H1 (cell line): ENCODE measurements around the gene UBE3B. TPM values are rescaled to one million over a fixed set of nuclear protein-coding genes. Genes with fewer than 3 reads are reported as not detected.

Source experiments
- CTCF ChIA-PET: fragments of 300-600 bp; sonication (Branson Sonifier 250); formaldehyde crosslinking; loops from one replicate; lab custom pipeline; 2021; ENCODE audit not compliant: partially characterized antibody; lab: Charles Lee
- POLR2A ChIA-PET: fragments of 300-600 bp; sonication (Branson Sonifier 250); formaldehyde crosslinking; loops from one replicate; lab custom pipeline; 2021; ENCODE audit warnings: inconsistent platforms; ENCODE audit not compliant: partially characterized antibody; lab: Charles Lee
- DNase-seq, 2 experiments: peaks; one replicate each; pipeline versions ENCODE4 v3.0.0 to v3.0.0-alpha.2; 2010 to 2022; ENCODE audit warnings: low spot score in 2 of 2, low read depth in 1 of 2, mixed read lengths in 1 of 2
- FAIRE-seq: peaks from 2 replicates; lab custom pipeline; 2011; peaks lifted over from hg19 to GRCh38; lab: Jason Lieb, UNC
- H2AFZ ChIP-seq: 2 replicates; pipeline ENCODE4 v1.8.1; 2012; ENCODE audit warnings: low read length, inconsistent platforms
- H2AK5ac ChIP-seq: 2 replicates; pipeline ENCODE4 v1.6.1; 2013; ENCODE audit warnings: low read depth, low read length
- H2BK120ac ChIP-seq: replicated peaks from 2 replicates; pipeline ENCODE3; 2013; ENCODE audit warnings: low read depth, low read length, inconsistent platforms
- H2BK12ac ChIP-seq: 2 replicates; pipeline ENCODE4 v1.6.1; 2013; ENCODE audit warnings: low read depth, low read length
- H2BK15ac ChIP-seq: 2 replicates; pipeline ENCODE4 v1.6.1; 2013; ENCODE audit warnings: low read length
- H2BK20ac ChIP-seq: 2 replicates; pipeline ENCODE4 v1.6.1; 2013; ENCODE audit warnings: low read length
- H2BK5ac ChIP-seq: 2 replicates; pipeline ENCODE4 v1.6.1; 2013; ENCODE audit warnings: low read depth, low read length
- H3K14ac ChIP-seq: 2 replicates; pipeline ENCODE4 v1.6.1; 2013; ENCODE audit warnings: inconsistent platforms; ENCODE audit not compliant: insufficient read length
- H3K18ac ChIP-seq: 2 replicates; pipeline ENCODE4 v1.6.1; 2013; ENCODE audit warnings: low read length; ENCODE audit errors: extremely low read depth
- H3K23ac ChIP-seq: 2 replicates; pipeline ENCODE4 v1.6.1; 2013; ENCODE audit warnings: inconsistent platforms; ENCODE audit not compliant: insufficient read length
- H3K23me2 ChIP-seq: 2 replicates; pipeline ENCODE4 v1.6.1; 2013; ENCODE audit warnings: low read depth, low read length
- H3K27ac ChIP-seq: 2 replicates; pipeline ENCODE4 v1.6.1; 2011; ENCODE audit warnings: low read depth, low read length, inconsistent platforms
- H3K27me3 ChIP-seq, 4 experiments: replicated peaks in 1 of 4; 1 replicate in 1 of 4; 2 replicates in 3 of 4; pipeline versions ENCODE4 v1.6.1 to v1.8.1; 2011 to 2013; ENCODE audit warnings: low read length in 3 of 4, mild to moderate bottlenecking in 3 of 4, inconsistent platforms in 2 of 4, mixed read lengths in 2 of 4, moderate library complexity in 1 of 4; ENCODE audit not compliant: control insufficient read depth in 3 of 4, insufficient read depth in 3 of 4; ENCODE audit errors: extremely low read depth in 1 of 4
- H3K36me3 ChIP-seq, 4 experiments: 2 replicates each; pipeline versions ENCODE4 v1.6.1 to v1.8.1; 2011 to 2013; ENCODE audit warnings: mild to moderate bottlenecking in 4 of 4, low read length in 3 of 4, moderate library complexity in 2 of 4, control low read depth in 1 of 4, inconsistent platforms in 1 of 4; ENCODE audit not compliant: insufficient read depth in 4 of 4, control insufficient read depth in 2 of 4
- H3K4ac ChIP-seq: replicated peaks from 2 replicates; pipeline ENCODE3; 2013; ENCODE audit warnings: low read length, low read depth, mixed read lengths, inconsistent platforms; ENCODE audit not compliant: insufficient read length
- H3K4me1 ChIP-seq, 4 experiments: replicated peaks in 1 of 4; 1 replicate in 1 of 4; 2 replicates in 3 of 4; pipeline versions ENCODE4 v1.6.1 to v1.8.1; 2011 to 2013; ENCODE audit warnings: low read length in 3 of 4, inconsistent platforms in 2 of 4, mixed read lengths in 1 of 4; ENCODE audit not compliant: insufficient read depth in 4 of 4, control insufficient read depth in 3 of 4
- H3K4me2 ChIP-seq, 2 experiments: 2 replicates each; pipeline versions ENCODE4 v1.6.1 to v1.8.1; 2011 to 2013; ENCODE audit warnings: low read depth in 2 of 2, low read length in 2 of 2, control low read depth in 1 of 2, inconsistent platforms in 1 of 2, mild to moderate bottlenecking in 1 of 2; ENCODE audit not compliant: insufficient read depth in 1 of 2
- H3K4me3 ChIP-seq, 4 experiments: fragments of 200-600, 300-600 bp in 1 of 4; sonication (generic), shearing (Covaris generic), sonication (Bioruptor Twin) in 1 of 4; 2 replicates each; pipeline versions ENCODE4 v1.5.1 to v1.8.1; 2011 to 2016; ENCODE audit warnings: low read length in 4 of 4, low read depth in 3 of 4, control low read depth in 2 of 4, inconsistent platforms in 2 of 4, mild to moderate bottlenecking in 2 of 4, mixed read lengths in 1 of 4, moderate library complexity in 1 of 4; ENCODE audit not compliant: insufficient read depth in 2 of 4; ENCODE audit errors: extremely low read depth in 1 of 4
- H3K56ac ChIP-seq: replicated peaks from 2 replicates; pipeline ENCODE3; 2013; ENCODE audit warnings: low read depth, mild to moderate bottlenecking, mixed read lengths, low read length, inconsistent platforms; ENCODE audit not compliant: insufficient read length
- H3K79me1 ChIP-seq: 2 replicates; pipeline ENCODE4 v1.6.1; 2013; ENCODE audit warnings: low read depth, low read length, control low read depth
- H3K79me2 ChIP-seq, 2 experiments: 2 replicates each; pipeline versions ENCODE4 v1.6.1 to v1.8.1; 2012 to 2013; ENCODE audit warnings: low read length in 2 of 2, mild to moderate bottlenecking in 2 of 2, inconsistent platforms in 1 of 2; ENCODE audit not compliant: insufficient read depth in 2 of 2, control insufficient read depth in 1 of 2
- H3K9ac ChIP-seq, 4 experiments: replicated peaks in 1 of 4; 1 replicate in 1 of 4; 2 replicates in 3 of 4; pipeline versions ENCODE4 v1.6.1 to v1.8.1; 2011 to 2013; ENCODE audit warnings: low read depth in 3 of 4, low read length in 3 of 4, control low read depth in 2 of 4, mild to moderate bottlenecking in 2 of 4, moderate library complexity in 2 of 4, inconsistent platforms in 1 of 4; ENCODE audit errors: extremely low read depth in 1 of 4
- H3K9me3 ChIP-seq, 2 experiments: 2 replicates each; pipeline versions ENCODE4 v1.6.1 to v1.8.1; 2012 to 2013; ENCODE audit warnings: mild to moderate bottlenecking in 2 of 2, moderate library complexity in 2 of 2, control low read depth in 1 of 2, inconsistent platforms in 1 of 2, low read depth in 1 of 2, low read length in 1 of 2, mixed read lengths in 1 of 2; ENCODE audit not compliant: insufficient read depth in 2 of 2
- H4K20me1 ChIP-seq, 2 experiments: replicated peaks in 1 of 2; 2 replicates each; pipeline versions ENCODE3 to v1.8.1; 2011 to 2013; ENCODE audit warnings: inconsistent platforms in 2 of 2, low read length in 2 of 2, mild to moderate bottlenecking in 1 of 2; ENCODE audit not compliant: insufficient read depth in 2 of 2, control insufficient read depth in 1 of 2
- H4K5ac ChIP-seq: 2 replicates; pipeline ENCODE4 v1.6.1; 2013; ENCODE audit warnings: low read length, low read depth, mixed read lengths, inconsistent platforms; ENCODE audit not compliant: insufficient read length
- H4K8ac ChIP-seq: 2 replicates; pipeline ENCODE4 v1.8.0; 2013; ENCODE audit warnings: mild to moderate bottlenecking, moderate library complexity, low read length, inconsistent platforms; ENCODE audit not compliant: insufficient read depth; ENCODE audit errors: extremely low read depth
- H4K91ac ChIP-seq: replicated peaks from 2 replicates; pipeline ENCODE3; 2013; ENCODE audit warnings: low read length, mixed read lengths, inconsistent platforms; ENCODE audit not compliant: insufficient read length
- CBX8 ChIP-seq: fragments of 300-800, 300-1000 bp; sonication (generic); IDR thresholded peaks from 2 replicates; pipeline ENCODE4 v1.7.1; 2016; ENCODE audit warnings: low read depth, low read length, borderline replicate concordance
- CTBP2 ChIP-seq: IDR thresholded peaks from 2 replicates; pipeline ENCODE4 v1.7.0; 2011; ENCODE audit warnings: borderline replicate concordance, mild to moderate bottlenecking, moderate library complexity, mixed read lengths, low read length; ENCODE audit not compliant: insufficient read depth, insufficient read length
- EGR1 ChIP-seq: IDR thresholded peaks from 2 replicates; pipeline ENCODE4 v1.6.1; 2011; ENCODE audit warnings: low read depth, low read length, borderline replicate concordance
- SAP30 ChIP-seq: fragments of 300-600 bp; sonication (generic); IDR thresholded peaks from 2 replicates; pipeline ENCODE4 v1.7.1; 2012; ENCODE audit warnings: low read length, moderate library complexity, mild to moderate bottlenecking, inconsistent platforms; ENCODE audit not compliant: insufficient read depth, insufficient replicate concordance
- SIN3A ChIP-seq, 2 experiments: IDR thresholded peaks in 1 of 2; conservative IDR thresholded peaks in 1 of 2; 2 replicates each; pipeline ENCODE4 v1.6.1; 2011 to 2012; ENCODE audit warnings: low read length in 2 of 2, improper control_type of control experiment in 1 of 2, low read depth in 1 of 2, mild to moderate bottlenecking in 1 of 2
- TAF7 ChIP-seq: optimal IDR thresholded peaks from 2 replicates; pipeline ENCODE3; 2011; ENCODE audit warnings: low read depth, mild to moderate bottlenecking, inconsistent platforms, low read length, moderate library complexity, borderline replicate concordance
- WGBS, 2 experiments: shearing (Covaris generic) in 1 of 2; methylation state at CpG; one replicate each; pipeline versions ENCODE4 v1.1.6 to v1.1.7; 2013 to 2015; ENCODE audit warnings: low lambda C conversion rate in 2 of 2, mixed read lengths in 2 of 2, inconsistent platforms in 1 of 2, low coverage in 1 of 2, missing lambda C conversion rate in 1 of 2; ENCODE audit not compliant: insufficient replicate concordance in 2 of 2, insufficient coverage in 1 of 2, insufficient read length in 1 of 2; ENCODE audit errors: extremely low coverage in 1 of 2, missing lambda C conversion rate in 1 of 2; 5-methylcytosine and 5-hydroxymethylcytosine counted together
- polyA plus RNA-seq, 7 experiments: library from polyadenylated mRNA; depleted of rRNA in 3 of 7; stranded (reverse) in 5 of 7; unstranded in 2 of 7; fragments of >200 nt in 5 of 7; fragments of 200-250 nt in 2 of 7; gene quantifications; 1 replicate in 5 of 7; 2 replicates in 1 of 7; 4 replicates in 1 of 7; pipeline versions ENCODE4 v1.2.1 to v1.2.3, GENCODE V29; 2011 to 2013; ENCODE audit warnings: missing spikeins in 2 of 7, mixed read lengths in 2 of 7
- total RNA-seq: library from RNA; stranded (reverse); fragmentation: NEBNext Ultra II Directional; extraction: Animal tissue kit (Norgen Biotek cat#: 25700); gene quantifications from 2 replicates; pipeline ENCODE4 v1.2.1, GENCODE V29; 2021

UBE3B gene
- total and polyA plus RNA-seq, 2 of the 8 experiments (the other 6 are each of a cell fraction or from before 2014, with no cell fraction given) = 14.0 to 21.1 TPM

DNA sequence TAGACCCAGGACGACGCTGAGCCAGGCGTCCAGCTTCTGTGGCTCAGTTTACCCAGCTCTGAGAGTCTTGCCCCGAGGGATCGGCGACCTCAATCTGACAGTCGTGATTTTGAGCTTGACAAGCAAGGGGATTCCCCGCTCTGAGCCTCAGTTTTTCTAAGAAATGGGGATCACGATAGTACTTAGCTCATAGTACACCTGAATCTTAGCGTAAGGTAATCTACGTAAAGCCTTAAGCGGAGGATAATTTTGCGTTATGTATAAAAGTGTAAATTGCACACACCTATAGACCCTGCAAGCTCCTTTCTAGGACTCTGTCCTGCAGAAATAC is 96.4 kb downstream of the UBE3B start:
- Histone ChIP-seq H3K79me2 (peaks cover 0 to 6% of the 10 kb centered on the region in 2 experiments; a peak in 1 of 4 replicates), H3K9me3 (no peaks in the 10 kb centered on the region), H2BK120ac (peak overlapping the region; percentile 48), H3K14ac (no peak overlapping the region), H3K79me1 (no peaks in the 10 kb centered on the region), H3K23ac (no peak overlapping the region), H4K8ac (no peak overlapping the region), H3K4ac (no peak overlapping the region), H4K91ac (no peak overlapping the region), H3K9ac (peak overlapping the region; percentile 26 to 68 (median 52); a peak in 5 of 7 replicates), H3K36me3 (peaks cover 9 to 28% (median 16%) of the 10 kb centered on the region in 4 experiments; a peak in 7 of 8 replicates), H2BK15ac (no peak overlapping the region; the same call in 1 of the 2 replicates), H3K4me3 (peak overlapping the region; percentile 80 to 87 (median 81)), H2BK12ac (no peak overlapping the region), H4K20me1 (peaks cover 0 to 2% of the 10 kb centered on the region in 2 experiments), H2BK20ac (no peak overlapping the region), H3K4me1 (peaks cover 2 to 4% (median 3%) of the 10 kb centered on the region in 4 experiments; a peak in 4 of 7 replicates), H2AK5ac (no peak overlapping the region), H3K18ac (no peak overlapping the region), H4K5ac (peak overlapping the region; percentile 21), H3K27me3 (no peaks in the 10 kb centered on the region), H2BK5ac (no peak overlapping the region), H3K4me2 (peak overlapping the region; percentile 94 to 97), H3K23me2 (peaks cover 5% of the 10 kb centered on the region; the same call in 1 of the 2 replicates), H3K56ac (peak overlapping the region; percentile 63)
- CTCF ChIA-PET = interaction anchor here (0.8 to 3.6 kb wide), 11 partner anchors 9 to 271 kb away, joined by 3 to 18 read pairs (median 4); no protein-coding TSS in a partner anchor
- FAIRE-seq (no peak), DNase-seq (no peak)
- POLR2A ChIA-PET = interaction anchor here (0.9 to 3.0 kb wide), 5 partner anchors 11 to 112 kb away, joined by 3 to 13 read pairs (median 5); no protein-coding TSS in a partner anchor
- WGBS, 2 experiments = 7% methylated on average over 6 of the region's 13 CpGs; no CpG with 5 or more reads in 1 of the 2 experiments
- TF ChIP-seq SIN3A (conservative IDR thresholded peaks at IDR 0.05 in 1 of 2, IDR thresholded peaks at IDR 0.05 in 1 of 2; ENCODE audit: low read depth in 1 of 2, low read length in 2 of 2) (peak; percentile 87 to 94; a peak in 3 of 4 replicates), EGR1 (no peak), SAP30 (peak; percentile 53), CBX8 (no peak), TAF7 (no peak), CTBP2 (peak; percentile 53)
- TF ChIP-seq, all 59 proteins: peak for 3
- H3K27ac ChIP-seq = no peak overlapping the region
- H2AFZ ChIP-seq = peak overlapping the region; percentile 88
